Upper lobe of left lung (tissue), 4 donors: Measurements from ENCODE around the gene TMEM258.

ENCODE experiments used
- POLR2A ChIP-seq, 4 donors: fragments of 450-650 bp; IDR thresholded peaks; one replicate each; pipeline ENCODE4 v1.5.1; 2016 to 2017; ENCODE audit warnings: antibody characterized with exemption in 4 of 4, mild to moderate bottlenecking in 2 of 4
- POLR2AphosphoS5 ChIP-seq, 2 donors: sonication (generic); formaldehyde crosslinking; IDR thresholded peaks; one replicate each; pipeline ENCODE4 v1.5.1; 2017; ENCODE audit warnings: antibody characterized with exemption in 2 of 2
- TF ChIP-seq, protein P1 (sequence below), 6 experiments: fragments of 450-650 bp in 4 of 6; fragments of 200-600 bp in 2 of 6; sonication (generic) in 2 of 6; IDR thresholded peaks; one replicate each; pipeline ENCODE4 v1.5.1; 2016 to 2019; ENCODE audit warnings: antibody characterized with exemption in 6 of 6

DNA sequence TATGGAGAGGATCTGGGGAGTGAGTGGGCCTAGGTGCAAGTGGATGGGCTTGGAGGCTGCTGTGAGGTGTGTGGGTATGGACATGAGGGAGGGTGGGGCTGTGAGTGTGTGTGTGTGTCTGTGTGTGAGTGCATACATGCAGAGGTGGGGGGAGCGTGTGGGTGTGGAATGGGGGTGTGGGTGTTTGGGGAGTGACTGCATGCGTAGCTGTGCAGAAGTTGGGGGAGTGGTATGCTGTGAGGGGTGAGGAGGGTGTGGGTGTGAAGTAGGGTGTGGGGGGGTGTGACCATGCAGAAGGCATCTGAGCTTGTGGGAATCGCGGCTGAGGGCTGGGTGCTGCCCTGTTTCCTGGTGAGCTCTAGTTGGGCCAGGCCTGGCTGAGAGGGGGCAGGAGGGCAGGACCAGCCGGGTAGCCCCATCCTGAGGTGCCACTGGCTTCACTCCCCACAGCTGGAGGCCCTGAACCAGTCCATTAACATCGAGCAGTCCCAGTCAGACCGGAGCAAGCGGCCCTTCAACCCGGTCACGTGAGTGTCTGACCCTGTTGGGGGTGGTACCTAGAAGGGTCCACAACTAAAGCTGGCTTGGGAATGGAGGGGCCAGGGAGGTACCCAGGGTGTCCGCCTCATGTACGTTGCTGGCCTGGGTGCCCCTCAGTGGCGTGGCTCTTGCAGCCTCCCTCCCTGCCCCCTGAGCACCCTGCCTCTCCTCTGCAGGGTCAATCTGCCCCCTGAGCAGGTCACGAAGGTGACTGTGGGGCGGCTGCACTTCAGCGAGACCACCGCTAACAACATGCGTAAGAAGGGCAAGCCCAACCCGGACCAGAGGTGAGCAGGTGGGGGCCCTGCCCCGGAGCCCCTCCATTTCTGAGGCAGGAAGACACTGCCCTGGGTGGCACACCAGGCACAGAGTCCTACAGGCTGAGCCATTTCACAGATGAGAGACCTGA lies 16.5 kb downstream of the TMEM258 start:
- TF ChIP-seq, protein P1, sequence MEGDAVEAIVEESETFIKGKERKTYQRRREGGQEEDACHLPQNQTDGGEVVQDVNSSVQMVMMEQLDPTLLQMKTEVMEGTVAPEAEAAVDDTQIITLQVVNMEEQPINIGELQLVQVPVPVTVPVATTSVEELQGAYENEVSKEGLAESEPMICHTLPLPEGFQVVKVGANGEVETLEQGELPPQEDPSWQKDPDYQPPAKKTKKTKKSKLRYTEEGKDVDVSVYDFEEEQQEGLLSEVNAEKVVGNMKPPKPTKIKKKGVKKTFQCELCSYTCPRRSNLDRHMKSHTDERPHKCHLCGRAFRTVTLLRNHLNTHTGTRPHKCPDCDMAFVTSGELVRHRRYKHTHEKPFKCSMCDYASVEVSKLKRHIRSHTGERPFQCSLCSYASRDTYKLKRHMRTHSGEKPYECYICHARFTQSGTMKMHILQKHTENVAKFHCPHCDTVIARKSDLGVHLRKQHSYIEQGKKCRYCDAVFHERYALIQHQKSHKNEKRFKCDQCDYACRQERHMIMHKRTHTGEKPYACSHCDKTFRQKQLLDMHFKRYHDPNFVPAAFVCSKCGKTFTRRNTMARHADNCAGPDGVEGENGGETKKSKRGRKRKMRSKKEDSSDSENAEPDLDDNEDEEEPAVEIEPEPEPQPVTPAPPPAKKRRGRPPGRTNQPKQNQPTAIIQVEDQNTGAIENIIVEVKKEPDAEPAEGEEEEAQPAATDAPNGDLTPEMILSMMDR (IDR thresholded peaks at IDR 0.05) = no peak
- TF ChIP-seq POLR2A (IDR thresholded peaks at IDR 0.05) = no peak
- TF ChIP-seq POLR2AphosphoS5 (IDR thresholded peaks at IDR 0.05) = no peak
